TTC549 (cell line): ENCODE data around the gene HK1.

ENCODE experiments used
- FAIRE-seq: peaks from 2 replicates; lab custom pipeline; 2012; peaks lifted over from hg19 to GRCh38; lab: Jason Lieb, UNC

HK1 gene

GRCh38 chr10:69406302-69406811 is 128.1 kb downstream of the HK1 start:
- FAIRE-seq = no peak

- no peak for FAIRE-seq
Measured at GRCh38 chr10:69406816-69407580, 128.7 kb downstream of the HK1 start.

- FAIRE-seq = no peak
Measured at GRCh38 chr10:69407621-69408301, 129.5 kb downstream of the HK1 start.

GRCh38 chr10:69408318-69409175 is 130.3 kb downstream of the HK1 start:
- FAIRE-seq = no peak

- no peak for FAIRE-seq
Measured at GRCh38 chr10:69409176-69409495, 130.8 kb downstream of the HK1 start.

- FAIRE-seq = no peak
Measured at GRCh38 chr10:69409968-69410367, 131.7 kb downstream of the HK1 start.

GRCh38 chr10:69410487-69410886 is 132.2 kb downstream of the HK1 start:
- FAIRE-seq = no peak

GRCh38 chr10:69411476-69411875 is 133.2 kb downstream of the HK1 start:
- FAIRE-seq = no peak

GRCh38 chr10:69412232-69412790 is 134.0 kb downstream of the HK1 start:
- no peak for FAIRE-seq

GRCh38 chr10:69413221-69413865 is 135.0 kb downstream of the HK1 start:
- FAIRE-seq = no peak

GRCh38 chr10:69414036-69415018 is 136.0 kb downstream of the HK1 start:
- FAIRE-seq = no peak

GRCh38 chr10:69415049-69415448 is 136.8 kb downstream of the HK1 start:
- FAIRE-seq = no peak

GRCh38 chr10:69415951-69416350 is 137.7 kb downstream of the HK1 start:
- FAIRE-seq = no peak

GRCh38 chr10:69416695-69417094 is 138.4 kb downstream of the HK1 start, which contains the start of gene TACR2:
Gene TACR2, minus strand, starts transcription at chr10:69416918. Its CDS starts 595 bp downstream, at chr10:69416323.
- no peak for FAIRE-seq

GRCh38 chr10:69417542-69417941 is 139.2 kb downstream of the HK1 start:
- no peak for FAIRE-seq

GRCh38 chr10:69418052-69418752 is 139.9 kb downstream of the HK1 start:
- no peak for FAIRE-seq

GRCh38 chr10:69419096-69419743 is 140.9 kb downstream of the HK1 start:
- no peak for FAIRE-seq

- FAIRE-seq = no peak
Measured at GRCh38 chr10:69419744-69420126, 141.4 kb downstream of the HK1 start.

- FAIRE-seq = no peak
Measured at GRCh38 chr10:69421611-69422308, 143.5 kb downstream of the HK1 start.
